ENCODE data around the gene CXCL9.
"Not testable (repeated sequence)": the region's sequence is repeated elsewhere in the genome, so short reads cannot be mapped to it uniquely, and the experiment has no call there.

CXCL9 gene

GRCh38 chr4:75958546-75958945 lies 48.8 kb downstream of the CXCL9 start:
- H3K4me3 ChIP-seq (ENCODE audit: low read depth, low read length); H3K27me3 ChIP-seq (ENCODE audit: control insufficient read depth, insufficient read depth, low read length); H3K9me3 ChIP-seq (ENCODE audit: control insufficient read depth, insufficient read depth, low read depth, low read length); H3K9ac ChIP-seq (ENCODE audit: low read length); H3K27ac ChIP-seq (ENCODE audit: low read depth, low read length); H3K4me1 ChIP-seq (ENCODE audit: control insufficient read depth, insufficient read depth, low read length): not testable (repeated sequence)
- peaks cover 88% of the 10 kb centered on the region for H3K36me3 ChIP-seq (ENCODE audit: control insufficient read depth, insufficient read depth, low read length)

GRCh38 chr4:75954811-75955210 lies 52.5 kb downstream of the CXCL9 start:
- H3K27me3 ChIP-seq (ENCODE audit: control insufficient read depth, insufficient read depth, low read length); H3K4me3 ChIP-seq (ENCODE audit: low read depth, low read length); H3K9ac ChIP-seq (ENCODE audit: low read length); H3K9me3 ChIP-seq (ENCODE audit: control insufficient read depth, insufficient read depth, low read depth, low read length); H3K27ac ChIP-seq (ENCODE audit: low read depth, low read length); H3K4me1 ChIP-seq (ENCODE audit: control insufficient read depth, insufficient read depth, low read length): not testable (repeated sequence)
- H3K36me3 ChIP-seq (ENCODE audit: control insufficient read depth, insufficient read depth, low read length), result peaks cover 94% of the 10 kb centered on the region

GRCh38 chr4:75953509-75953908 lies 53.8 kb downstream of the CXCL9 start:
- Histone ChIP-seq H3K4me1 (ENCODE audit: control insufficient read depth, insufficient read depth, low read length) (no peaks in the 10 kb centered on the region), H3K27ac (ENCODE audit: low read depth, low read length) (no peak overlapping the region), H3K36me3 (ENCODE audit: control insufficient read depth, insufficient read depth, low read length) (peaks cover 95% of the 10 kb centered on the region), H3K9me3 (ENCODE audit: control insufficient read depth, insufficient read depth, low read depth, low read length) (no peaks in the 10 kb centered on the region), H3K27me3 (ENCODE audit: control insufficient read depth, insufficient read depth, low read length) (no peaks in the 10 kb centered on the region), H3K9ac (ENCODE audit: low read length) (no peak overlapping the region), H3K4me3 (ENCODE audit: low read depth, low read length) (no peak overlapping the region)
